Measurements from ENCODE around the gene GLT8D2. TPM values are rescaled to one million over a fixed set of nuclear protein-coding genes. Genes with fewer than 3 reads are reported as not detected.

The GLT8D2 gene
- total and polyA plus RNA-seq, 2 of the 13 experiments (the other 11 are each of a cell fraction or from before 2014, with no cell fraction given), result not detected

- POLR2A ChIA-PET, result no interaction called here
- CTCF ChIA-PET (ENCODE audit: low intra/inter-chr PET ratio, low total read pairs), result no interaction called here
Observed at GRCh38 chr12:104000807-104001434, 49.1 kb downstream of the GLT8D2 start.

GRCh38 chr12:103998976-103999375 is 51.0 kb downstream of the GLT8D2 start:
- H3K9me3 ChIP-seq (ENCODE audit: low read length), result no peaks in the 10 kb centered on the region
- H3K9ac ChIP-seq (ENCODE audit: insufficient read depth, low read depth, low read length), result no peak overlapping the region
- no peak for ATAC-seq
- in situ Hi-C loops (cut with HindIII; ENCODE audit: extremely low pct_ligation_motif_present, low pct_unique_long_range_greater_than_20kb), result no loop called here
- no peak overlapping the region for H3K27ac ChIP-seq (ENCODE audit: extremely low read length, insufficient read depth, low read length)
- no peak overlapping the region for H2AFZ ChIP-seq (ENCODE audit: low read length)
- ChIA-PET POLR2A (no interaction called here), CTCF (ENCODE audit: low intra/inter-chr PET ratio, low total read pairs) (no interaction called here)
- peaks cover 0 to 9% of the 10 kb centered on the region in 2 experiments; a peak in 2 of 5 replicates for H3K27me3 ChIP-seq (ENCODE audit: control insufficient read depth in 1 of 2, insufficient read depth in 2 of 2, low read length in 2 of 2)
- TF ChIP-seq SMAD1 (CRISPR knock-in tag; IDR thresholded peaks at IDR 0.05; ENCODE audit: borderline replicate concordance, low read depth) (no peak), HMG20B (CRISPR knock-in tag; conservative IDR thresholded peaks at IDR 0.05) (no peak), MAF1 (CRISPR knock-in tag; IDR thresholded peaks at IDR 0.05; ENCODE audit: borderline replicate concordance) (no peak), ZFP62 (CRISPR knock-in tag; IDR thresholded peaks at IDR 0.05) (no peak), ZNF776 (CRISPR knock-in tag; IDR thresholded peaks at IDR 0.05) (no peak), RBM39 (IDR thresholded peaks at IDR 0.05; ENCODE audit: low read depth, low read length, poor library complexity, severe bottlenecking) (no peak), BCL6 (CRISPR knock-in tag; IDR thresholded peaks at IDR 0.05) (no peak)
- DNase-seq (ENCODE audit: low spot score), result no peak
- intact Hi-C loops (cut with micrococcal nuclease; ENCODE audit: unreplicated experiment), result no loop called here
- no peaks in the 10 kb centered on the region for H3K36me3 ChIP-seq (replicated peaks in 1 of 2; ENCODE audit: control insufficient read depth in 1 of 2, insufficient read depth in 2 of 2, low read length in 2 of 2)
- no peak overlapping the region for H3K4me3 ChIP-seq (replicated peaks in 1 of 3; ENCODE audit: insufficient read depth in 1 of 3, low read depth in 2 of 3, low read length in 3 of 3)
- no peak for FAIRE-seq
- H4K20me1 ChIP-seq (ENCODE audit: insufficient read depth, low read length), result no peaks in the 10 kb centered on the region
- H3K4me2 ChIP-seq (ENCODE audit: low read depth, low read length), result no peak overlapping the region
- WGBS (ENCODE audit: low lambda C conversion rate), result 71% methylated on average over 5 of the region's 5 CpGs
- no peaks in the 10 kb centered on the region for H3K79me2 ChIP-seq (ENCODE audit: insufficient read depth, low read length)
- no TSS peak for BruUV-seq (replicated peaks)
- peaks cover 11% of the 10 kb centered on the region for H3K4me1 ChIP-seq (ENCODE audit: insufficient read depth, low read length)

More at GRCh38 chr12:104000807-104001434, 49.1 kb downstream of the GLT8D2 start:
- TF ChIP-seq MIER3 (CRISPR knock-in tag; IDR thresholded peaks at IDR 0.05; ENCODE audit: borderline replicate concordance), result no peak
- no peak for TF ChIP-seq DBP (CRISPR knock-in tag; IDR thresholded peaks at IDR 0.05; ENCODE audit: not compliant biosample characterization)
- FAIRE-seq (no peak), ATAC-seq (no peak), DNase-seq (ENCODE audit: low spot score) (no peak)
- no peaks in the 10 kb centered on the region for H3K9me3 ChIP-seq (ENCODE audit: low read length)
- no peaks in the 10 kb centered on the region for H4K20me1 ChIP-seq (ENCODE audit: insufficient read depth, low read length)
- no TSS peak for BruUV-seq (replicated peaks)
- intact Hi-C loops (cut with micrococcal nuclease; ENCODE audit: unreplicated experiment), result no loop called here
- H3K79me2 ChIP-seq (ENCODE audit: insufficient read depth, low read length), result no peaks in the 10 kb centered on the region
- in situ Hi-C loops (cut with HindIII; ENCODE audit: extremely low pct_ligation_motif_present, low pct_unique_long_range_greater_than_20kb), result no loop called here
- no peaks in the 10 kb centered on the region for H3K36me3 ChIP-seq (replicated peaks in 1 of 2; ENCODE audit: control insufficient read depth in 1 of 2, insufficient read depth in 2 of 2, low read length in 2 of 2)
- H3K27ac ChIP-seq (ENCODE audit: extremely low read length, insufficient read depth, low read length), result no peak overlapping the region
- H3K27me3 ChIP-seq (ENCODE audit: control insufficient read depth in 1 of 2, insufficient read depth in 2 of 2, low read length in 2 of 2), result peaks cover 0 to 2% of the 10 kb centered on the region in 2 experiments; a peak in 2 of 5 replicates
- no peak overlapping the region for H2AFZ ChIP-seq (ENCODE audit: low read length)
- WGBS (ENCODE audit: low lambda C conversion rate), result 5% methylated on average over 3 of the region's 3 CpGs
- no peak overlapping the region for H3K4me2 ChIP-seq (ENCODE audit: low read depth, low read length)
- H3K4me1 ChIP-seq (ENCODE audit: insufficient read depth, low read length), result peaks cover 11% of the 10 kb centered on the region
- H3K4me3 ChIP-seq (replicated peaks in 1 of 3; ENCODE audit: insufficient read depth in 1 of 3, low read depth in 2 of 3, low read length in 3 of 3), result no peak overlapping the region
- H3K9ac ChIP-seq (ENCODE audit: insufficient read depth, low read depth, low read length), result no peak overlapping the region
